Tibial artery (tissue), 4 donors: ENCODE results near the gene MMS19.

Source experiments
- DNase-seq, 2 donors: peaks; one replicate each; pipeline ENCODE4 v3.0.0-alpha.2; 2019
- H3K27ac ChIP-seq, 2 donors: fragments of 200-600 bp; sonication (generic) in 1 of 2; 1 replicate in 1 of 2; 2 replicates in 1 of 2; pipeline ENCODE4 v1.5.1; 2018 to 2019; ENCODE audit warnings: mild to moderate bottlenecking in 1 of 2
- H3K27me3 ChIP-seq, 2 donors: fragments of 200-600 bp; sonication (generic) in 1 of 2; one replicate each; pipeline versions ENCODE4 v1.5.1 to v1.6.0; 2016 to 2019
- H3K36me3 ChIP-seq, 3 donors: fragments of 200-600 bp; sonication (generic) in 2 of 3; one replicate each; pipeline ENCODE4 v1.5.1; 2016 to 2019; ENCODE audit warnings: mild to moderate bottlenecking in 2 of 3
- H3K4me1 ChIP-seq, 4 donors: fragments of 200-600 bp; sonication (generic) in 2 of 4; 1 replicate in 3 of 4; 2 replicates in 1 of 4; pipeline ENCODE4 v1.5.1; 2016 to 2019
- H3K4me3 ChIP-seq, 2 donors: fragments of 200-600 bp; sonication (generic) in 1 of 2; 1 replicate in 1 of 2; 2 replicates in 1 of 2; pipeline ENCODE4 v1.5.1; 2018 to 2019; ENCODE audit warnings: mild to moderate bottlenecking in 2 of 2
- H3K9me3 ChIP-seq, 3 donors: fragments of 200-600 bp; sonication (generic) in 1 of 3; one replicate each; pipeline ENCODE4 v1.5.1; 2016 to 2019
- CTCF ChIP-seq, 2 experiments: fragments of 200-600 bp in 1 of 2; fragments of 450-650 bp in 1 of 2; IDR thresholded peaks; one replicate each; pipeline ENCODE4 v1.5.1; 2017 to 2019; ENCODE audit warnings: antibody characterized with exemption in 2 of 2, mild to moderate bottlenecking in 1 of 2, moderate library complexity in 1 of 2
- intact Hi-C: fragments of 100-400 bp; cut with DNase I; formaldehyde crosslinking; loops from one replicate; pipeline ENCODE4 v1.15.0; 2023; ENCODE audit warnings: low total_unique reads

Gene MMS19

GRCh38 chr10:97444212-97444611 lies 54.0 kb downstream of the MMS19 start:
- intact Hi-C loops: no loop called here
- Histone ChIP-seq H3K9me3 (no peaks in the 10 kb centered on the region), H3K4me3 (peak overlapping the region in 1 of 2 donors; percentile 74), H3K27ac (no peak overlapping the region), H3K27me3 (no peaks in the 10 kb centered on the region), H3K4me1 (peaks cover 0 to 32% (median 22%) of the 10 kb centered on the region in 4 donors), H3K36me3 (peaks cover 22 to 37% (median 24%) of the 10 kb centered on the region in 3 donors)
- no peak for TF ChIP-seq CTCF (IDR thresholded peaks at IDR 0.05)
- DNase-seq: no peak

- no peak for DNase-seq
- H3K27me3 ChIP-seq: no peaks in the 10 kb centered on the region
- intact Hi-C loops: no loop called here
- H3K36me3 ChIP-seq: peaks cover 38 to 56% (median 40%) of the 10 kb centered on the region in 3 donors
- TF ChIP-seq CTCF (IDR thresholded peaks at IDR 0.05): no peak
- H3K4me1 ChIP-seq: peaks cover 0 to 19% (median 14%) of the 10 kb centered on the region in 4 donors
- H3K4me3 ChIP-seq: no peak overlapping the region
- no peaks in the 10 kb centered on the region for H3K9me3 ChIP-seq
- H3K27ac ChIP-seq: no peak overlapping the region
These were observed 55.9 kb downstream of the MMS19 start for GRCh38 chr10:97442277-97442676.

GRCh38 chr10:97435211-97435610 lies 63.0 kb downstream of the MMS19 start:
- Histone ChIP-seq H3K27ac (no peak overlapping the region), H3K9me3 (no peaks in the 10 kb centered on the region), H3K36me3 (peaks cover 80 to 91% (median 86%) of the 10 kb centered on the region in 3 donors), H3K4me1 (no peaks in the 10 kb centered on the region), H3K27me3 (no peaks in the 10 kb centered on the region), H3K4me3 (no peak overlapping the region)
- intact Hi-C loops: no loop called here
- no peak for DNase-seq
- TF ChIP-seq CTCF (IDR thresholded peaks at IDR 0.05): no peak

- Histone ChIP-seq H3K4me3 (no peak overlapping the region), H3K36me3 (peaks cover 75 to 89% (median 84%) of the 10 kb centered on the region in 3 donors), H3K9me3 (no peaks in the 10 kb centered on the region), H3K27me3 (no peaks in the 10 kb centered on the region), H3K27ac (no peak overlapping the region), H3K4me1 (no peaks in the 10 kb centered on the region)
- no peak for TF ChIP-seq CTCF (IDR thresholded peaks at IDR 0.05)
- intact Hi-C loops: no loop called here
- no peak for DNase-seq
These were observed 63.7 kb downstream of the MMS19 start for GRCh38 chr10:97434557-97434956.

GRCh38 chr10:97434055-97434454 lies 64.2 kb downstream of the MMS19 start:
- Histone ChIP-seq H3K27ac (no peak overlapping the region), H3K36me3 (peaks cover 70 to 89% (median 79%) of the 10 kb centered on the region in 3 donors), H3K4me3 (no peak overlapping the region), H3K9me3 (no peaks in the 10 kb centered on the region), H3K4me1 (no peaks in the 10 kb centered on the region), H3K27me3 (no peaks in the 10 kb centered on the region)
- TF ChIP-seq CTCF (IDR thresholded peaks at IDR 0.05): no peak
- intact Hi-C loops: no loop called here
- DNase-seq: no peak

GRCh38 chr10:97428572-97428981 lies 69.6 kb downstream of the MMS19 start:
- no peaks in the 10 kb centered on the region for H3K9me3 ChIP-seq
- no peak overlapping the region for H3K27ac ChIP-seq
- H3K27me3 ChIP-seq: no peaks in the 10 kb centered on the region
- H3K4me3 ChIP-seq: no peak overlapping the region
- intact Hi-C loops: no loop called here
- no peak for DNase-seq
- H3K36me3 ChIP-seq: peaks cover 21 to 35% (median 29%) of the 10 kb centered on the region in 3 donors
- peaks cover 0 to 31% (median 26%) of the 10 kb centered on the region in 4 donors for H3K4me1 ChIP-seq
- TF ChIP-seq CTCF (IDR thresholded peaks at IDR 0.05): no peak
